Stimulated activated naive CD4-positive, alpha-beta T cell treated with Interleukin-2 at 50 U/mL for 16 hours (primary cell): ENCODE measurements around the gene SAMD4B.
"Not testable (repeated sequence)": the region's sequence is repeated elsewhere in the genome, so short reads cannot be mapped to it uniquely, and the experiment has no call there.

Experiments used
- DNase-seq: peaks from one replicate; lab custom pipeline; 2025; lab: John Stamatoyannopoulos, UW

Gene SAMD4B, protein sequence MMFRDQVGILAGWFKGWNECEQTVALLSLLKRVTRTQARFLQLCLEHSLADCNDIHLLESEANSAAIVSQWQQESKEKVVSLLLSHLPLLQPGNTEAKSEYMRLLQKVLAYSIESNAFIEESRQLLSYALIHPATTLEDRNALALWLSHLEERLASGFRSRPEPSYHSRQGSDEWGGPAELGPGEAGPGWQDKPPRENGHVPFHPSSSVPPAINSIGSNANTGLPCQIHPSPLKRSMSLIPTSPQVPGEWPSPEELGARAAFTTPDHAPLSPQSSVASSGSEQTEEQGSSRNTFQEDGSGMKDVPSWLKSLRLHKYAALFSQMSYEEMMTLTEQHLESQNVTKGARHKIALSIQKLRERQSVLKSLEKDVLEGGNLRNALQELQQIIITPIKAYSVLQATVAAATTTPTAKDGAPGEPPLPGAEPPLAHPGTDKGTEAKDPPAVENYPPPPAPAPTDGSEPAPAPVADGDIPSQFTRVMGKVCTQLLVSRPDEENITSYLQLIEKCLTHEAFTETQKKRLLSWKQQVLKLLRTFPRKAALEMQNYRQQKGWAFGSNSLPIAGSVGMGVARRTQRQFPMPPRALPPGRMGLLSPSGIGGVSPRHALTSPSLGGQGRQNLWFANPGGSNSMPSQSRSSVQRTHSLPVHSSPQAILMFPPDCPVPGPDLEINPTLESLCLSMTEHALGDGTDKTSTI

GRCh38 chr19:39341719-39342604 is at the start of gene SAMD4B:
SAMD4B (plus strand) TSS chr19:39342421; CDS start chr19:39356894, 14,473 bp downstream.
- DNase-seq = peak; percentile 99

- DNase-seq = no peak
These were observed 48.8 kb upstream of the SAMD4B start for GRCh38 chr19:39293394-39293793.

DNA sequence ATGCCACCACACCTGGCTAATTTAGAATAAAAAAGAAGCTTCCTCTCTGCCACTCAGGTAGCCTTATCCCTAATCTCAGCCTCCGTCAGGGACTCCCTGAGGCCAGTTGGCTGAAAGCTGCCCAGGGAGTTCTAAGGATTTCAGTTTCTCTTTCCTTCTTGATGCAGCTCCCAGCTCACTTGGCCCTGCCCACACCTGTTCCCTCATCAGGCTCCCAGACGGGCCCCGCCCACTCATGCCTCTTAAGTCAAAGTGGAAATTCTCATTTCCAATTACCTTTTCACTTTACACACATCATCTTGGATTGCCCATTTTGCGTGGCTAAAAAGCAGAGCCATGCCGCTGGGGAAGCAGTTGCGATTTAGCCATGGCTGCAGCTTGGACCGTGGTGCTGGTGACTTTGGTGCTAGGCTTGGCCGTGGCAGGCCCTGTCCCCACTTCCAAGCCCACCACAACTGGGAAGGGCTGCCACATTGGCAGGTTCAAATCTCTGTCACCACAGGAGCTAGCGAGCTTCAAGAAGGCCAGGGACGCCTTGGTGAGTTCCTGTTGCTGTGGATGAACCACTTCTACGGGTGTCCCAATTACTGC is 46.1 kb upstream of the SAMD4B start, which contains the start of gene IFNL1:
Gene IFNL1, plus strand, starts transcription at position 353 of the 591 bp plus-strand sequence. Its CDS starts 15 bp downstream, at position 368.
- no peak for DNase-seq

GRCh38 chr19:39296906-39297305 is 45.3 kb upstream of the SAMD4B start:
- no peak for DNase-seq

DNA sequence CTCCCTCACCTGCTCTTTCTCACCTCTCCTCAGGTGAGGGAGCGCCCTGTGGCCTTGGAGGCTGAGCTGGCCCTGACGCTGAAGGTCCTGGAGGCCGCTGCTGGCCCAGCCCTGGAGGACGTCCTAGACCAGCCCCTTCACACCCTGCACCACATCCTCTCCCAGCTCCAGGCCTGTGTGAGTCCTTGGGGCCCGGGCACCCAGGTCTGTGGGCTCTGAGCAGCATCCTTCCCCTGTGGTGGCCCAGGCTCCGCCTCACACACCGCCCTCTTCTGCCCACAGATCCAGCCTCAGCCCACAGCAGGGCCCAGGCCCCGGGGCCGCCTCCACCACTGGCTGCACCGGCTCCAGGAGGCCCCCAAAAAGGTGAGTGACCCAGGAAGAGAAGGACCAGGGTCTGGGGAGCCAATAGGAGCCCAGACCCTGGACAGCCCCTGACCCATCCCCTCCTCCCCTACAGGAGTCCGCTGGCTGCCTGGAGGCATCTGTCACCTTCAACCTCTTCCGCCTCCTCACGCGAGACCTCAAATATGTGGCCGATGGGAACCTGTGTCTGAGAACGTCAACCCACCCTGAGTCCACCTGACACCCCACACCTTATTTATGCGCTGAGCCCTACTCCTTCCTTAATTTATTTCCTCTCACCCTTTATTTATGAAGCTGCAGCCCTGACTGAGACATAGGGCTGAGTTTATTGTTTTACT is 44.1 kb upstream of the SAMD4B start:
- DNase-seq = peak; percentile 35

DNA sequence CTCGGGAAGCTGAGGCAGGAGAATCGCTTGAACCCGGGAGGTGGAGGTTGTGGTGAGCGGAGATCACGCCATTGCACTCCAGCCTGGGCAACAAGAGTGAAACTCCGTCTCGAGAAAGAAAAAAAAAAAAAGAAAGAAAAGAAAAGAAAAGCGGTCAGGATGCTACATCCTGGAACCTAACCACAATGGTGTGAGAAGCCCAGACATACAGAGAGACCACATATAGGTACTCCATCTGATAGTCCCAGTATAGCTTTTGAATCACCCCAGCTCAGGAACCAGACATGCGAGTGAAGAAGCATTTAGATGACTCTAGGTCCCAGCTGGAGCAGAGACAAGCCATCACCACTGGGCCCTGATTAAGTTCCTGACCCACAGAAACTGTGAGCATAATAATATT is 42.8 kb upstream of the SAMD4B start:
- no peak for DNase-seq

- DNase-seq = no peak
These were observed 42.4 kb upstream of the SAMD4B start for GRCh38 chr19:39299832-39300231.

DNA sequence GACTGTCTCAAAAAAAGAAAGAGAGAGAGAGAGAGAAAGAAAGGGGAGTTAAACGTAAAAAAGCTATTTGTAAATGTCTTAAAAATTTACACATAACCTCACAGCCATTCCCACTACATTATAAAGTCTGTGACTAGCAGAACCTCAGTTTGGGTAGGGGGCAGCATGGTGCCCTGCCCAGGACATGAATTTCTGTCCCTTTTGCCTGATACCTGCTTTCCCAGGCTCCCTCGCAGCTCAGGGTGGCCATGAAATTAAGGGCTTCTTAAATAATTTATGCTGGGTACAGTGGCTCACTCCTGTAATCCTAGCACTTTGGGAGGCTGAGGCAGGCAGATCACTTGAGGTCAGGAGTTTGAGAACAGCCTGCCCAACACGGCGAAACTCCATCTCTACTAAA is 41.2 kb upstream of the SAMD4B start:
- DNase-seq = no peak

GRCh38 chr19:39301562-39301961 is 40.7 kb upstream of the SAMD4B start:
- DNase-seq = no peak

GRCh38 chr19:39303373-39304184 is 38.6 kb upstream of the SAMD4B start:
- DNase-seq = no peak

DNA sequence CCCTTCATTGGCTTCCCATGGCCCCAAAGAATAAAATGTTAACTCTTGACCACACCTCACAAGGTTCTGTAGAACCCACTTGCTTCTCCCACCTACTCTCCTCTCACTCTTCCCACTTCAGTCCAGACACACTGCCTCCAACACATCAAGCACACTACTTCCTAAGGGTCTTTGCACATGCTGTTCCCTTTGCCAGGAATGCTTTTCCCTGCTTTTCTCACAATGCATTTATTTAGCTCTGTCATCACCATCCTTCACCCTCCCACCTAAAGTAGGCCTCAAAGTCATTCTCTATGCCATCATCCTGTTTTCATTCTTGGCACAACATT is 38.1 kb upstream of the SAMD4B start:
- no peak for DNase-seq

DNA sequence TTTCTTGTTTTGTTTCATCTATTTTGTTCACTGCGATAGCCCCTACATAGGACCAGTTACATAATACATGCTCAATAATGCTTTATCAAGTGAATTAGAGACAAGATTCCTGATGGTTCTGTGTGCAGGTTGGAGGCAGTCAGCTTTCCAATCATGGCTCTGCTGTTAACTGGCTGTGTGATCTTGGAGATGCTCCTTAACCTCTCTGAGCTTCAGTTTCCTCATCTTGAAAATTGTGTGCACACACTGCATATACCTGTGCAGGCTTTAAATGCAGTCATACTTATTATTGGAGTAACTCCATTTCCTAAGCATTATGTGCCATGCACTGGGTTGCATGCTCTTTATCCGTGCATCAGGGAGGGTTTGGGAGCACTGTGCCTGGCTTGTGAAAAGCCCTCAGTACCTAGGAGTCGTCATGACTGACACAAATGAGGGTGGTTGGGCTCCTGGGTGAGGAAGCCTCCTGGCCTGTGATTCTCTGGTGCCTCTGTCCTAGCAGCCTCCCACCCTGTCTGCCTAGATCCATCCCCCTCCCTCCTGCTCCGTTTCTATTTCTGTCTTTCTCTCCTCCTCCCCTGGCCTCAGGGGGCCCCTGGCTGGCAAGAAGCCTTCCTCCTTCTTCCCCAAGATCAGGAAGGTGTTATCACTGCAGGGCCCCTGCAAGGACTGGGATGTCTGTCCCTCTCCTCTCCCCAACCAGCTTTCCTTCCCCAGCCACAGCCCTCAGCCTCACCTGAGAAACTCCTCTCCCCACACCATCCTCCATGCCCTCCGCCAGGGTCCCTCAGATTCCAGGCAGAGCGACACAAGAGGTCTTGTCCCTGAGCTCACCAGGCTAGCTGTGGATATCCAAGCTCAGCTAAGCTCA is 37.3 kb upstream of the SAMD4B start:
- no peak for DNase-seq

GRCh38 chr19:39306075-39306474 is 36.1 kb upstream of the SAMD4B start:
- DNase-seq = no peak

- DNase-seq = no peak
These were observed 35.0 kb upstream of the SAMD4B start for GRCh38 chr19:39307046-39307821.

DNA sequence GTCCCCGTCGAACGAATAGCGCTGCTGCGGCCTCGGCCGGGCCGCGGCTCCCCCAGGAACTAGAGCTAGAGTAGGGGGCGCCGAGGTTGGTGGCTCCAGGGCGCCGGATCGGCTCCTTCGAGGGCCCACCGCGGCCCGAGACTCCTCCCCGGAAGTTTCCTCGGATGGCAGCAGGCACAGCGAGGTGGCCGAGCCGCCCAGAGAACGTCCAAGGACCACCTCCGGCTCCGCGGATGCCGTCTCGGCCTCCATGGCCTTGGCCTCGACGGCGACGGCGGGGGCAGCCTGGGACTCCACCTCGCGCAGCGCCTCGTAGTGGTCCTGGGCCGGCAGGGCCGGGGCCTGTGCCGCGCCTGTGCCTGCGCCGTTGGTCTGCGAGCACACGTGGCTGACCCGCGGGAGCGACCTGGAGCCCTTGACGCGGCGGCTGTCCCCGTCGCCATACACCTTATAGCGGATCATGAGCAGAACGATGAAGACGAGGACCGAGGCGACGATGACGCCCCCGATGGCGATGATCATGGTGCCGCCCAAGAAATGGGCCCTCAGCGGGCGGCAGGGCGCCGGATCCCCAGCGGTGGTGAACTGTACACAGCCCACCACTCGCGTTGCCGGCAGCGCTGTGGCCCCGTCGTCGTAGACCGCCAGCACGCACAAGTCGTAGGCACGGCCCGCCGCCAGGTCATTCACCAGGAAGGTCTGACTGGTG is 34.2 kb upstream of the SAMD4B start:
- no peak for DNase-seq

- no peak for DNase-seq
These were observed 33.5 kb upstream of the SAMD4B start for GRCh38 chr19:39308531-39309304.

DNA sequence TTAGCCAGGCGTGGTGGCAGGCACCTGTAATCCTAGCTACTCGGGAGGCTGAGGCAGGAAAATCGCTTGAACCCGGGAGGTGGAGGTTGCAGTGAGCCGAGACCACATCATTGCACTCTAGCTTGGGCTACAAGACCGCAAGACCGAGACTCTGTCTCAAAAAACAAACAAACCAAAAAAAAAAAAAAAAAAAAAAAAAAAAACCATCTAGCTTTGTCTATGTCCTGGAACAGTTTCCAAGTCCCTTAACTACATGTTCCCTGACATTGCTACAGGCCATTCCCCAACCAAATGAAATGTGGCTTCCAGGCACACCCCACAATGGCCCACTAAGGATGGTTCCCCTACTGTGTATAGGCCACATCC is 32.9 kb upstream of the SAMD4B start:
- not testable (repeated sequence) for DNase-seq
